DOHH2 (cell line): ENCODE measurements around the gene VILL.

Source experiments
- CTCF ChIP-seq: fragments of 200-600 bp; sonication (generic); IDR thresholded peaks from one replicate; pipeline ENCODE4 v1.5.1; 2014; ENCODE audit warnings: antibody characterized with exemption, mild to moderate bottlenecking, low read depth, low read length; ENCODE audit not compliant: poor library complexity, severe bottlenecking
- EZH2phosphoT487 ChIP-seq: fragments of 200-600 bp; sonication (generic); IDR thresholded peaks from 2 replicates; pipeline ENCODE4 v1.6.1; 2017; ENCODE audit warnings: borderline replicate concordance, mild to moderate bottlenecking, antibody characterized with exemption, low read length, moderate library complexity, mixed read lengths

DNA sequence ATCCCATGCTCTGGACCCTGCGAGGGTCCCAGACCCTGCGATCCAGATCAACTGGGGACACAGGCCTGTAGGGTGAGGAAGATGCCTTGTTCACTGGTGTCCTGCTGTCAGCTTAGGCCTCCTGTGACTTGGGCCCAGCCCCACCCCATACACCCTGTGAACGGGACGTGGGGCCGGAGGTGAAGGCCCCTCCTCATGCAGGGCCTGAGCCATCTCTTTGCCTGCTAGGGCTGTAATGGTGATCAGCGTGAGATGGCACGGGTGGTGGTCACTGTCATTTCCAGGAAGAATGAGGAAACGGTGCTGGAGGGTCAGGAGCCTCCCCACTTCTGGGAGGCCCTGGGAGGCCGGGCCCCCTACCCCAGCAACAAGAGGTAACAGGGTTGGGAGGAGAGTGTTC is 12.4 kb downstream of the VILL start:
- TF ChIP-seq CTCF (no peak), EZH2phosphoT487 (no peak)
